Epithelial cell of prostate (primary cell): ENCODE data around the gene C9orf43.

Experiments
- DNase-seq: peaks from one replicate; pipeline ENCODE4 v3.0.0-alpha.2; 2011; ENCODE audit warnings: low read depth, low spot score
- H3K27ac ChIP-seq: fragments of 450-650 bp; 2 replicates; pipeline ENCODE4 v1.5.1; 2017; ENCODE audit warnings: mild to moderate bottlenecking

Gene C9orf43

DNA sequence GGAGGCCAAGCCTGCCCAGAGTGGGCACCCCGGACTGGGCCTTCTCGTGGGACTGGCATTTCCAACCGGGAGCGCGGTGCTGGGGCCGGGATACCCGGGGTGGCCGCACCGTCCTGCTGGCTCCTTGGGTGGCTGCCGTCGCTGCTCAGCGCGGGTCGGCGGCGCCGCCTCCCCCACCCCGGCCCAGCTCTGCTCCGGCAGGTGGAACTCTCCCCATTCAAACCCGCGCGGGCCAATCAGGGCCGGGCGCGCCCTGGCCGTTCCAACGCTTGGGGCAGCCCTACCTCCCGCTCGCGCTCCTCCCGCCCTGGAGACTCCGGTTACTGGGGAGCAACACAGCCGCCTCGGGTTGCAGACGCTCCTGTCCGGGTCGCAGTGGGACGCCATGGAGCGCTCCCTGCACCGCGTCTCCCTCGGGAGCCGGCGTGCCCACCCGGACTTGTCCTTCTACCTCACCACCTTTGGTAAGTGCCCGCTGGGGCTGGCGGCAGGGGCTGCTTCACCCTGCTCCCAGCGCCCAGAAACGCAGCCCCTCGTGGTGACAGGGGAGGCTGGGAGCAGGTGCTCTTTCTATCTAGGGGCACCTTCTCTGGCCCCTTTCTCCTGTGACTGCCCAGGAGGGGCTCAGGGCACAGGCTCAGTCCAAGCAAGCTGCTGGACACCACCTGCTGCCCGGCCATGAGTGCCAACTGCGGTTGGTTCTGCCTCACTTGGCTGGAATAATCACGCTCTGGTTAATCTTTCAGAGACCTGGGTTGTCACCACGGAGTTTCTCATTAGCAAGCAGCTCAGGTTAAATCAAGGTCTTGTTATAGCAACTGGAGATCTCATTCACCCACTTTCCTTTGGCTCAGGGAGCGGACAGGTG, 53.1 kb downstream of the C9orf43 start, which contains the start of gene RGS3:
Gene RGS3 (plus strand): TSS at position 310 of the 868 bp plus-strand sequence. CDS start 76 bp downstream, at position 386.
- H3K27ac ChIP-seq, result no peak within 1 kb of the TSS
- no peak for DNase-seq

DNA sequence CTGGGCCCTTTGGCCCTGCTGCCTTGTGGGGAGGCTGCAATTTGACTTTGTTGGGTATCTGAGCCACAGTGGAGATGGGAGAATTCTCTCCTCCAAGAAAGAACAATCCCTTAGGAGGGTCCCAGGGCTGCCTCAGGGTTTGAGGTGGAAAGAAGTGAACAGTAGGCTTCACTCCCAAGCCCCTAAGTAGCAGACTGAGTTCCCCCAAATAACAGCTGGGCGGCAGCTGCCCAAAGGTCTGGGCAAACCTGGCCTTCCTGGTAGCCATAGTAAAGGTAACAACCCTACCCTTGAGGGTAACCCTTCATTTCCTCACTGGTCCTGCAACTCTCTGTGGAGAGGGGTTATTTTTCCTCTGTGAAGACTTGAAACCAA, 53.7 kb downstream of the C9orf43 start:
- no peak overlapping the region for H3K27ac ChIP-seq
- no peak for DNase-seq

DNA sequence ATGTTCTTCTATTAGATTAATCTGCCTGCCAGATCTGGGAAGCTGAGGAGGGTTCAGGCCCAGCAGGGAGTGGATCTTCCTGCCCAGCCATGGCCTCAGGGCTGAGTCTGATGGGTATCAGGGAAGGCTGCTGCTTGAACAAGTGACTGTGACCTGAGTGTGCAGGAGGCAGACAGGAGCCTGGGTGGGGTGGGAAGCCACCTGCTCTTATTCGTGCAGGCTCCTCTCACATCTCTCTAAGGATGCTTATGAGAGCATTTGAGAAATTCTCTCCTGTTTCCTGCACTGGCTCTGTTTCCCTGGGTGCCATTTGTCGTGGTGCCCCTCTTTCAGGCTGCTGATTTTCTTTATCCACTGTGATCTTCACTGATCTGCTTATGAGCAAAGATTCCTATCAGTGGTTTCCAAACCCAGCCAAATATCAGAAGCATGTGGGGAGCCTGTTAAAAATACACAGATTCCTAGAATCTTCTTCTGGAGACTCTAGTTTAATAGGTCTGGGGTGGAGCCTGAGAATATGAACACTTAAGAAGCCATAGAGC, 55.1 kb downstream of the C9orf43 start:
- no peak for DNase-seq
- no peak overlapping the region for H3K27ac ChIP-seq

DNA sequence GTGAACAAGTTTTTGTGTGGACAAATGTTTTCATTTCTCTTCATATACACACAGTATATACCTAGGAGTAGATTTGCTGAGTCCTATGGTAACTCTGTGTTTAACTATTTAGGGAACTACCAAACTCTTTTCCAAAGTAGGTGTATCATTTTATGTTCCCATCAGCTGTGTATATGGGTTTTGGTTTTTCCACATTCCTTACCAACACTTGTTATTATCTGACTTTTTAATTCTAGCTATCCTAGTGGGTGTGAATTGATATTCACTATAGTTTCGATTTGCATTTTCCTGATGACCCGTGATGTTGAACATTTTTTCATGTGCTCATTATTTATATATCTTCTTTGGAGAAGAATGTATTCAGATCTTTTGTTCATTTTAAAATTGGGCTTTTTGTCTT, 56.6 kb downstream of the C9orf43 start:
- no peak overlapping the region for H3K27ac ChIP-seq
- DNase-seq, result no peak

DNA sequence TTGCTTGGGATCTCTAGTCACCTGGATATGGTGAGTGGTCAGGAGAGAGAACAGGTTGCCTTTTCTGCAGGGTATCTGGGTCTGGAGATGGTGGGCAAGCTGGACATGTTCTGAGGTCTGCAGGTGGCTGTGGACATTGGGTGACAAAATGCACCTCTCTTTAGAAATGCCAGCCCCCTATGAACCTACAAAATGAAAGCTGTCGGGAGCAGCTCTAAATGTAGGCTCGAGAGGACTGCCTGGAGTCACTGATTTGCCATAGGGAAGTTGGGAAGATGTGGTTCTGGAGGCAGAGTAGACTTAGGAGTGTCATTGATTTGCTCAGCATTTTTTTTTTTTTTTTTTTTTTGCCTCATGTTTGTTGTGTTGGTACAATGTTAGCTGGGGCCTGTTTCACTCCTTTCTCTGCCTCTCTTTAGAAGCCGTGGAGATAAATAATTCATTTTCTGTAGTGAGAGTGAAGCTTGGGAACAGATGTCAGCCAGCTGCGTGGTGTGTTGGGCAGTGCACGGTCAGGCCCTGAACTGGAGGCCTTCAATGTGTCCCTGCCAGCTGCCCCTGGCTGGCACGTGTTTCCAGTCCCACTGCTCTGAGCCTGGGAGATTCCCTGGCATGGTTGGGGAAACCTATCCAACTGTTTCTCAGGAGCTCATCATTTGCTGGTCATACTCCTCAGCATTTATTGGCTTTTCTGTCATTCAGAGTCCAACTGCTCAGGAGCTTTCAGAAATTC, 58.3 kb downstream of the C9orf43 start:
- no peak overlapping the region for H3K27ac ChIP-seq
- no peak for DNase-seq

DNA sequence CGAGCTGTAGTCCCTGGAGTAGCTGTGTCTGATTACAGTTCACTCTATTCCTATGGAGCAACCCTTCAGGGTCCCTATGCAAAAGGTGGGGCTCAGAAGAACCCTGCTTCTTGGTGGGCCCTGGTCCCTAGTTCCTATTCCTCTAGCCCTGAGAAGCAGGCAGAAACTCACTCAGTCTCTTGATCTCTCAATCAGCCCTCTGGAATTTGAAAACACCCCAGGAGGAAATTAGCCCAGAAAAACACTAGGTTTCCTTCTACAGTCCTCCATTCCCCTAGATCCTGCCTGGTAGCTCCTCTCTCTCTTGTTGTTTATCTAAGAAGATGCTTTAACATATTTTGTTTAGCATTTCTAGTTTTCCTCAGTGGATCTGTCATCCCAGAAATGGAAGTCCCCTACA, 60.6 kb downstream of the C9orf43 start:
- DNase-seq, result no peak
- H3K27ac ChIP-seq, result no peak overlapping the region

DNA sequence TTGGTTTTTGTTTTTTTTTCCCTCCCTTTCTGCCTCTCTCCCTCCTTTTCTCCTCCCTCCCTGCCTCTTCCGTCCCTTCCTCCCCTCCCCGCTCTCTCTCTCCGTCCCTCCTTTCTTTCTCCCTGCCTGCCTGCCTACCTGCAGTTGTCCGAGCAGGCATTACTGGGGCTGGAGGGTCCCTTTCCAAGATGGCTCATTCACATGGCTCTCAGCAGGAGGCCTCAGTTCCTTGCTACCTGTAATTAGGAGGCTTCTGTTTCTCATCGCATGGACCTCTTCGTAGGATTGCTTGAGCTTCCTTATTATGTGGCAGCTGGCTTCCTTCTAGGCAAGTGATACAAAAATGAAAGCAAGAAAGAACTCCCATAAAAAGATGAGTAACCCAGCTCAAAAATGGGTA, 61.0 kb downstream of the C9orf43 start:
- H3K27ac ChIP-seq, result no peak overlapping the region
- no peak for DNase-seq

DNA sequence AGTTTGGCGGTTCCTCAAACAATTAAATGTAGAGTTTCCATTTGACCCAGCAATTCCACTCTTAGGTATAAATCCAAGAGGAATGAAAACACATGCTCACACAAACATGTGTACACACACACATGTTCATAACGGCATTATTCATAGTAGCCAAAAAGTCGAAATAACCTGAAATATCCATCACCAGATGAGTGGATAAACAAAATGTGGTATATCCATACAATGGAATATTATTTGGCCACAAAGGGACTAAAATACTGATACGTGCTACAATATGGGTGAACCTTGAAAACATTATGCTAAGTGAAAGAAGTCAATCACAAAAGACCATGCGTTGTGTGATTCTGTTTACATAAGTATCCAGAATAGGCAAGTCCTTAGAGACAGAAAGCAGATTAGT, 61.7 kb downstream of the C9orf43 start:
- no peak for DNase-seq
- H3K27ac ChIP-seq, result no peak overlapping the region

DNA sequence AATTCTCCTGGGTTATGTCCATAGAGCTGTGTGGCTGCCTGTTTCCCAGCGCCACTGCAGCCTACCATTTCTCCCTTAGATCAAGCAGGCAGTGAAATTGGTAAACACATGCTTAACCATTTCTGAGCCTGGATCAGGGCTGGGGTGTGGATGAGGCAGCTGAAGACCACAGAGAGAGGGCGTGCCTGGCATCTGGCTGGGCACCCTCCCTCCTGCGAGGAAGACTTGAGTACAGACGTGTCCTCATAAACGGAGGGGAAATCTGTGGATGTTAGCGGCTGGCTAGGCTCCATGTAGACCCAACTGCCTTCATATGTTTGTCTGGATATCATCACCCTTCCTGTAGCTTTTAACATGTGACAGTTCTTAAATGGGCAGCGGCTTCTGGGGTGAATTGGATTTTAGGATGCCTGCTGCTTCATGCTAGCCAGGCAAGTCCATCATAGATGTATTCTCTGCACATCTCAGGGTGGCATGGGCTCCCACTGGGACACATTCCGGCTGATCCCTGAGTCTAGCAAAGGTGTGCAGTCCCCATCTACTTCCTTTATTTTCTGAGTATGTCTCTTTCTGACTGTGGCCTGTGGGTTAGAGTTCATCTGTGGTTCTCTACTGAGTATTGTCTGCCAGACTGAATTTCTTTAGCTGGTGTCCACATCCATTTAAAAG, 63.9 kb downstream of the C9orf43 start:
- DNase-seq, result no peak

DNA sequence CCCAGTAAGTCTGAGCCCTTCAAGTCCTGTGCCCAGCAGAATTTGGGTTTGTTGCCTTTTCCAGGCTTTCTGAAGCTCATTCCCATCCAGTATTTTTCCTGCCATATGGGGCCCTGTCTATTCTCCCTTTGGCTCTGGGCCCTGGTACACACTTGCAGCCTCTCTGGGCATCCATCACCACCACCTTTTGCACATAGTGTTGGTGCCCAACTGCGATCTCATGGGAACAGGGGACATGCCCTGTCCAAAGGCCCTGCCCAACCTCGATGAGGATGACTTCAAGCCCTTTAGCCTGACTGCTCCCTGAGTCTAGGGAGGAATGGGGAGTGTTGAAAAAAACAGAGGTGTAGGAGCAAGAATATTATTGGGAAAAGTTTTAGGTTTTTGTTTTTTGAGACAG, 64.5 kb downstream of the C9orf43 start:
- no peak for DNase-seq
- H3K27ac ChIP-seq, result no peak overlapping the region

More for the DNA sequence above, 63.9 kb downstream of the C9orf43 start:
- H3K27ac ChIP-seq, result no peak overlapping the region

DNA sequence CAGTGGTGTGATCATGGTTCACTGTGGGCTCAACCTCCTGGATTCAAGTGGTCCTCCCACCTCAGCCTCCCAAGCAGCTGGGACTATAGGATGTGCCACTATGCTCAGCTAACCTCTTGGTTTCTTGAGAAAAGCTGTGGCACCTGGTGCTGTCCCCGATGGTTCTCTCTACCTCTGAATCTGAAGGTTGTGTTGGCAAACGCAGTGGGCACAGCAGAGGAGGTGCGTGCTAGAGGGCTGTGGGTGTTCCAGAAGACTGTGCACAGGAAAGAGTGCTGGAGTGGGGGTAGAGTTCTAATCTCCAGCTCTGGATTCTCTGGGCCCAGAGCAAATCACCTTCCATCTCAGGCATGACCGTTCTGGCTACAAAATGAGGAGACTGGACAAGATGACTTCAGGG, 65.4 kb downstream of the C9orf43 start:
- no peak for DNase-seq
- no peak overlapping the region for H3K27ac ChIP-seq

DNA sequence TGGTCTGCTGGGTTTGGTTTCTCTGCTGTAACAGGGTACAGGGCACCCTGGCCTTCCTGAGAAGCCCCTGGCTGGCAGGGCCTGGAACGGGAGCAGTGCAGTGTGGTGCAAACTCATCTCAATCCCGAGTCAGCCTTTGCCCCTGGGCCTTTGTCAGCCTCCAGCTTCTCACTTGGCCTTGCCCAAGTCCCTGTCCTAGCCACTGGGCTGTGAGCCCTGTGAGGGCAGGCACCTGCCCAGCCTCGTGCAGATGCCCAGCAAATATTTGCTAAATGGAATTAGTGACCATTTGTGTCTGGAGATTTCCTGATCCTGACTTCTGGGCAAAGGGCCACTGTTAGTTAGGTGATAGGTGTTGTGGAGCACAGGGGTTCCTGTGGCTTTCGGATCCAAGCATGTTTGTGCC, 66.0 kb downstream of the C9orf43 start:
- DNase-seq, result no peak
- H3K27ac ChIP-seq, result no peak overlapping the region

DNA sequence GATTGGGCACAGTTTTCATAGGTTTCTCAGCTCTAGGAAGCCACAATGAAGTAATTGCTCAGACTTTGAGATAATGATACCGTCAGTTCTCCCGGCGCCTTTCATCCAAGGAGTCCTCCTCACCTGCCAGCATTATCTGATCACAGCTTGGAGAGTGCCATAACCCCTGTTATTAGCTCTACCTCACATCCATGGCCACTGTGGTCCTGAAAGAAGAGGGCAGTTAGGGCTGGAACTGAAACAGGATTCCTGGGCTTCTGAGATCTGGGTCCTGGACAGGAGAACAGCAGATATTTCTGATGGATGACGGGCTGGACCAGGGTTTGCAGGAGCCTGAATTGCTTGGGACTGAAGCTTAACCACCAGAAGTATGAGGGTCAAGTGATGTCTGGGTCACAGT, 66.5 kb downstream of the C9orf43 start:
- no peak overlapping the region for H3K27ac ChIP-seq

DNA sequence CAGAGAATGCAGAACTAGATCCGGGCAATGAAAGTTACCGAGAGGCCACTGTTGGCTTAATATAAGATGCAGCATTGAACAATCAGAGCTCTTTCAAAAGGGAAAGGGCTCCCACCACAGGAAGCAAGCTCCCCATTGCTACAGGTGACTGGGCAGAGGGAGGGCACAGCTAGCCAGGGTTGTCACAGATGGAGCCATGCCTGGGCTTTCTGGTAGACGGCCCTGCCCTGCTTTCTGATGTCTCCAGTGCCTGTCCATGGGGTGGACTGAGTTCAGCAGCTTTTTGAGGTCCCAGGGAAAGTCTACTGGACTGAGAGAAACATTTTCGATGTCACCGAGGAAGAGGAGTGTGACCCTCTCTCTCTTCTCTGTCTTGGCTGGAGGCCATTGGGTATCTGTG, 67.1 kb downstream of the C9orf43 start:
- no peak overlapping the region for H3K27ac ChIP-seq
- DNase-seq, result no peak

More for the DNA sequence above, 66.5 kb downstream of the C9orf43 start:
- no peak for DNase-seq

DNA sequence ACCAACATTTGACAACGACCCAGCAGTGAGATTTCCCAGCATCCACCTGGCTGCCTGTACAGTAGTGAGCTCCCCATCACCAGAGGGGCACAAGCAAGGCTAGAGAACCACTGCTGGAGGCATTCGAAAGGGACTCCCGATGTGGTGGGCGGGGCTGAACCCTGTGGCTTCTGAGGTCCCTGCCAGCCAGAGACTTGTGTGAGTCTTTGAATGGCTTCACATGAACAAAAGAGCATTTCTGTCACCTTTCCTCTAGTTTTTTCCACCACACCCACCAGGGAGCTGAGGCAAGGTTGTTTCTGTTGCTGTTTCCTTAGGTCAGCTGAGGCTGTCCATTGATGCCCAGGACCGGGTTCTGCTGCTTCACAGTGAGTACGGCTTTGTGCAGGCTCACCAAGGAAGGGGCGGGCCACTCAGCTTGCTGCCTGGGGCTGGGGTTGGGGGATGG, 68.7 kb downstream of the C9orf43 start:
- no peak overlapping the region for H3K27ac ChIP-seq
- no peak for DNase-seq
